HG03108 (cell line): ENCODE measurements around the gene WWTR1.

Experiments
- ATAC-seq: cut with Tn5 transposase; IDR thresholded peaks from one replicate; pipeline ENCODE4 v1.9.1; 2021; ENCODE audit warnings: moderate library complexity; ENCODE audit not compliant: unreplicated experiment

WWTR1 gene

DNA sequence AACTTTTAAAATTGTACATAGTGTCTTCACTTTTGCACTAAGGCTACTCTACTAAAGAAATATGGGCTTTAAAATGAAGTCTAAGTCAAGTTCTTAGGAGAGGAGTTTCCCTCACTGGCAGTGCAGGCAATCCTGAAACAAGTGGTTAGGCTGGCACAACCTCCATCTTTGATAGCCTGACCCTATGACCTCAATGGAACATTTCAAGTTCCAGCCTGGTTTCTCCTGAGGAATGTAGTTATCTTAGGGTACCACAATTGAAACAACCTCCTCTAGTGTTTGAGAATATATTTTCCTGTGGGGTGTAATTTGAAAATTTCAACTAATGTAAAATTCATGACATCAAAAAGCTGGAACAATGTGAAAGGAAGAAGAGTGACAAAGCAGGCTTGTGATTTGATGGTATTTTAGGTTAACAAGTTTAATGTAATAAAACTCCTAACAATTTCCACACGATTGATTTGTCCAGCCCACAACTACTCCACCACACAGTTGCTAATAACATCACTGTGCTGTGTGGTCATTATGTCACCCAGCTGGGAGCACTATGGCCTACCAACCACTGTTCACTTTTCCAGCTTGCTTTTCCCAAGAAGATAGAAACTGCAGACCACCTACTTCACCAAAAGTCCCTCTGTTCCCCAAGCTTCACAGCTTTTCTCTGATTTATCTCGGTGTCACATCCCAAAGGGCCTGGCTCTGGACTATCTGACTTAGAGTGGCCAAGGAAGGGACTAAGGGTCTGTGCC is 1.8 kb downstream of the WWTR1 start:
- no peak for ATAC-seq

GRCh38 chr3:149654188-149654601 is 3.6 kb downstream of the WWTR1 start:
- ATAC-seq, result no peak

- no peak for ATAC-seq
These were observed 4.3 kb downstream of the WWTR1 start for GRCh38 chr3:149653564-149653963.

DNA sequence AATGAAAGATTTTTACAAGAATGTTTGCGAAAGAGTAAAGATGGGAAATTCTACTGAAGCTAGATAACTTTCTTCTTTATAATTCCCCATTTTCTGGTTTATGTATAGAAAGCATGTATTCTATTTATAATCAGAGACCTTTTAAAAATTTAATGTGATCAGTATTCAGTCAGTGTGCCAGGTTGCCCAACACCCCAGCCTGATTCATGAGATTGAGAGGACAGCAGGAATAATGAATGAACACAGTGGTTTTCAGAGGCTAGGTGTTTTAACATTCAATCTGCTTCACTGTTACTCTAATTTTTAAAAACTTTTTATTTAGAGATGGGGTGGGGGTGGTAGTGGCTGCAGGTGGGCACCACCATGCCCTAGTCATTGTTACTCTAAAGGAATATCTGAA is 4.7 kb downstream of the WWTR1 start:
- no peak for ATAC-seq

GRCh38 chr3:149650828-149651227 is 7.0 kb downstream of the WWTR1 start:
- ATAC-seq, result no peak

- no peak for ATAC-seq
These were observed 9.3 kb downstream of the WWTR1 start for GRCh38 chr3:149648525-149648924.

DNA sequence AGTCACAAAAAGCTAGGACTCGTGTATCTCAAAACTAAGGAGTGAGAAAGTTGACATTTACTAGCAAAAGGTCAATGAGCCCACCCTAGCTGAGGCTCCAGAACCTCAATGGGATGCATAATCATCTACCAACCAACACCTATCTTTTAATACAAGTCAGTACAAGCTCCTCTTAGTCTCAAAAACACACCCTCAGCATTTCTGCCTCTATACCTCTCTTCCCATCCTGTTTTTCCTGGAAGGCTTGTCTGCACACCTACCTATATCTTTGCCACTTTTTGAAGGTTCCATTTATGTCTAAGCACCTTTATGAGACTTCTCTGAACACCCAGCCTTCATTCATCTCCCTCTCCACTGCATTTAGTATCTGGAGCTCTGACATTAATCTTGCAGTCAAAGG is 10.0 kb downstream of the WWTR1 start:
- ATAC-seq, result no peak

DNA sequence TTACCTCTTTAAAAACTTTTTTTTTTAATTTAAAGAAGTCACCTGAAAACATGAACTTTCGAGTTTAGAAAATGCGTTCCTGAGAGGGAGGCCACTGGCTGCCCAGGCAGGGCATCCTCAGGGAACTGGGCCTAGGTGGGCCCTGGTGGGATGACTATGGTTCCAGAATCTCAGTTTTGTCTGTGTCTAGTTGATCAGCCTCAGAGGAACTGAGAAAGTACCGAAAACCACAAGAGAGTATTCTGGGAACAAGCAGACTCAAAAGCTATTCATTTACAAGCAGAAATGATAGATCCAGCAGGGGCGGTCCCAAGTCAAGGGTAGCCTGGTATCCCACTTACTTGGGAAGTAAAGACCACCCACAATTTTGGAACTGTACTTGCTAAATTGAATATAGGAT is 10.5 kb downstream of the WWTR1 start:
- no peak for ATAC-seq

DNA sequence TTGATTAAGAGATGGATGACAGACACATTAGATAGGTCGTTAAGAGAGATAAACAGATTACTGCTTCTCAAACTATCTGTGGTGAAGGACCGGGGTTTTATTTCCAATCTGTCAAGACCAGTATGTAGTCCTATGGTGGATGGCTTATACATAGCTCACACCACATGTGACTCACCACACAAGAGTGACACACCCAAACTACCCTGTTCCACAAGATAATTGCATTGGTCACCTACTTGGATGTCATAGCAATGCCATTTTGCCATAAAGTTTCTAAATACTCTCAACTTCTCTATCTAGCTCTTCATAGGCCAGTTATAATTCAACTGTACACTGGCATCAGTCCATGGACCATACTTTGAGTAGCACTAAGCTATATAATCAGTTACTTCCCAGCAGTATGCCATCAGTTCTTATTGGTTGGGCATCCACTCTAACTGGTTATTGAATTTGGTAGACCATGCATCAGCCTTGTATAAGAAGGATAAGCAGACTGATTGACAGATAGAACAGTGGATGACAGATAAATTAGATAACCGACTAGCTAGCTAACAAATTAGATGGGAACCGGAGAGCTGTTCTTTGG is 11.6 kb downstream of the WWTR1 start:
- ATAC-seq, result no peak

GRCh38 chr3:149643963-149644362 is 13.9 kb downstream of the WWTR1 start:
- no peak for ATAC-seq

- no peak for ATAC-seq
These were observed 14.4 kb downstream of the WWTR1 start for GRCh38 chr3:149643482-149643798.

DNA sequence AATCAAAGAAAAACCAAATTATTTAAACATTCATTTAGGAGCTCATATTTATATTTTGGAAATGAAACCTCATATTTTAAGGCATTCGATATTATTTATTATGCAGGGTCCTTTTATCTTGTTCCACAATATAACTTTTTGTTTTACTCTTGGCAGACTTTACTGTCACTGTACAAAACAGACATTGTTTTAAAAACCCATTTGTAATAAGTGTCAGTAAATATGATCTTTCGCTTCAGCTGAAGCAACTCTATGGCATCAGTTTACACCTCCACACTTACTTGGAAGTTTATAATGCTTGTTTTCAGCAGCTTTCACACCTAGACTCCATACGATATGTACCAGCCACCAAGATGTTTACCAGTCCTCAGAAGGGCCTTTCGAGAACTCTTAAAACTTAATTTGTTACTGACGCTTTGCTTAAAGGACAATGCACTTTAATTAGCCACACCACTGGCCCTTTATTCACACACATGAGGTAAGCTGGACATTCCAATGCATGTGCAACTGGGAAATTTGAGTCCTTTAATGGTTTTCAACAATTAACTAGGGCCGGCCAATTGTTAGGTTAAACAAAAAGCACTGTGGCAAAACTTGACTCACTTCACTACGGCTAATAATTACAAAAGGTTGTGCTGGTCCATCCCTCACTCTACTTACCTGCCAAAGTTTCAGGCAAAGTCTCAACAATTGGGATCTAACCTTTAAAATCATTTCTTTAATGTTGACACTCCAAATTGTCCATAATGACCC is 16.7 kb downstream of the WWTR1 start:
- no peak for ATAC-seq

DNA sequence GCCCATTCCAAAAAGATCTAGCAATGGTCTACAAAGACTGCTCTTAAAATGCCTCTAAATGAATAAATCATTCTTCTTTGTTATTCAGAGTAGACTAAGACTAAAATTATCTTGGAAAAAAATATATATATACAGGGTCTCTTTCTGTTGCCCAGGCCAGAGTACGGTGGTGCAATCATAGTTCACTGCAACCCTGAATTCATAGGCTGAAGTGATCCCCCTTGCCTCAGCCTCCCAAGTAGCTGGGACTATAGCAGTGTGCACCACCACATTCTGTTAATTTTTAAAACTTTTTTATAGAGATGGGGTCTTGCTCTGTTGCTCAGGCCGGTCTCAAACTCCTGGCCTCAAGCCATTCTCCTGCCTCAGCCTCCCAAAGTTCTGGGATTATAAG is 18.7 kb downstream of the WWTR1 start:
- ATAC-seq, result no peak

DNA sequence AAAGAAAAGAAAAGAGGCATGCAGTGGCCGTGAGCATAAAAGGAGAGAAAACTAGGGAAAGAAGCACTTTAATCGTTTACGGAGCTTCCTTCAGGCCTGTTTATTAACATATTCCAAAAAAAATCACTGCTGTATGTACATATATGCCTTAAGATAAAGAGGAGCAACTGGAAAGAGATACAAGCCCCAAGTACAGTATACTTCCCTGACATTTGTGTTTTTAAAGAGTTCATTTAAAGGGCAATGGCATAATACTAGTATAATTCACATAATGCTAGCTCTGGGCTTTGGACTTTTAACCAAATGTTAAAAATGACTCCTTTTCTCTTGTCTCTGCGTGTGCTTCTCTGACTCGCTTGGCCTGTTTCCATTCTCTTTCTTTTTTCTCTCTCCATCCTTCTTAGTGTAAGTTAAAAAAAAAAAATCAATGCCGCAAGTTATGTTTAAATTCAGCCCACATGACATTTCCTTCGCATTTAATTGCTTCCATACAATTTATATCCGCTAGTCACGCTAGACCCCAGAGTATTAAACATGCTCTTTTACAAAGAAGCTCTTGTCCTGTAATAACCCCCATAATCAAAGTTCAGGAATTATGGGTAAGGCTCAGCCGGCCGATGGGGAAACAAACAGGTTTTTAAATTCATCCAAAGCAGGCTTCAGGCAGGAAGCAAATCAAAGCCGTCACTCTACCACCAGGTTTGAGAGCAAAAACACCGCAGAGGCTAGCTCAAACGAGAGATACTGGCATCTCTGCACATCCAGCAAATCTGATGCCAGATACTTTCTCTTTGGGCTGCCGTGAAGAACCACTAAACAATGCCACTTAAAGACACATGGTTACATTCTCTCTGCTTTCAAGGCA is 19.4 kb downstream of the WWTR1 start:
- no peak for ATAC-seq

- ATAC-seq, result no peak
These were observed 22.4 kb downstream of the WWTR1 start for GRCh38 chr3:149635396-149635795.

DNA sequence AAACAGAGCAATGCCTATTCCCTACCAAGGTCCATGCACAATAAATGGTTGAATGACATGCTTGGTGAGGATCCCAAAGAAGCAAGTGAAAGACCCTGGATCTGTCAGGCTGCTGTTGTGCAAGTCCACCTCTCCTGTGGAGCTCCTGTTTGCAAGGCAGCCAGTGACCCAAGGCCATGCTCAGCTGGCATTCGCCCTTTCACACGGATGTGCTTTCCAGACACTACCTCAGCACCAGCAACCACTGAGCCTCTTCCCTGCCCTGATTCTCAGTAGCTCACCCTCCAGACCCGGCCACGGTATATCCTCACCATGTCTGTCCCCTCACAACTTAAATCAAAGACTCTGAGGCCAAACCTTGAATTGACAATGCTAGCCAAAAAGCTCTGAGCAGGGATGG is 23.3 kb downstream of the WWTR1 start:
- no peak for ATAC-seq

GRCh38 chr3:149634072-149634471 is 23.8 kb downstream of the WWTR1 start:
- no peak for ATAC-seq

DNA sequence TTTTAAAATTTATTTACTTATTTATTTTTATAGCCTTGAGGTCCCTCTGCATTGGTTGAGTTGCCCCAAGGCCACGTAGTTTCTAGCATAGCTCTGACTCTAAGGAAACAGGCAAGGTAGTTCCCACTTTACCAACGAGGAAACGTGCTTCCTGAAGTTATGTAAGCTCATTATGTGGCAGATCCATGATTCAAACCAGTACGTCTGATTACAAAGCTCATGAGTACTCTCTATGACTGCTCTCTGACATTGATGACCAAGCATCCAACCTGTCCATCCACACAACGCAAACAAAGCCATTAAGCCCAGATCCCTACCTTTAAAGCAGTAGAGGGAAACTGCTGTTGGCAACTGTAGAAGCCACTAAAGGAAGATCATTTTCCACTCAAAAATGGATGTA is 25.6 kb downstream of the WWTR1 start:
- ATAC-seq, result no peak

- ATAC-seq, result no peak
These were observed 27.0 kb downstream of the WWTR1 start for GRCh38 chr3:149630806-149631205.

DNA sequence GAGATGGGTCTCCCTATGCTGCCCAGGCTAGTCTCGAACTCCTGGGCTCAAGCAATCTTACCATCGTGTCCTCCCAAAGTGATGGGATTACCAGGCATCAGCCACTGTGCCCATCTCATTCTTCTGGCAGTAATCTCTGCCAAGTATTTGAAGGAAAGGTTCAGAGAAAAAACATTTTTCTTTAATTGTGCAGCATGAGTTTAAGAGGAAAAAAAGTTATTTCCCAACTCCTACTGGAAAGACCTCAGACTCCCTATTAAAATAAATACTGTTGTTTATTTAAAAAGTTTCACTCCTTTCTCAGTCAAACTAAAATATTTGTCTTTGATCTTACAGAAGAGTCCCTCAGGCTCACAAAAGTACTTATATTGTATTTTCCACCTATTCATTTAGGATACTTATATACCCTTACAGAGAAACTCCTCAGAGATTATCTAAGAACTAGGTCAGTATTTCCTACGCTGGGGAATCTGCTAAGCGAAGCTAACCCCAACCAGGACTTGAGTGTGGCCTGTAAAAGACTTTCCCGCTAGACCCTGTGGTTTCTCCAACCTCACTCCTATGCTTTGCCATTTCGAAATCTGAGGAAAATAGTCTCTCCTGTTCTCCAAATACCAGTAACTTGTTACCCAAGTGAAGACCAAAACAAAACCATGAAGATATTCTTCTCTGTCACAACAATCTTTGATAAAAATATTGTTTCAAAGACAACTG is 28.7 kb downstream of the WWTR1 start:
- ATAC-seq, result no peak

GRCh38 chr3:149626671-149627070 is 31.2 kb downstream of the WWTR1 start:
- no peak for ATAC-seq
